Endothelial cell of umbilical vein (primary cell): ENCODE measurements around the gene WDFY2. TPM values are rescaled to one million over a fixed set of nuclear protein-coding genes. Genes with fewer than 3 reads are reported as not detected.

Source experiments
- BruUV-seq: library from RNA; stranded (reverse); fragments of 400-500 nt; replicated peaks from 2 replicates; lab custom pipeline; 2021; lab: Mats Ljungman, UMichigan
- CTCF ChIA-PET: fragments of 300-600, 350-600 bp; sonication (Branson Sonifier 250); formaldehyde crosslinking; loops from one replicate; lab custom pipeline; 2021; ENCODE audit warnings: antibody characterized with exemption, inconsistent platforms; lab: Charles Lee
- POLR2A ChIA-PET: fragments of 300-600, 350-600 bp; sonication (Branson Sonifier 250); formaldehyde crosslinking; loops from one replicate; lab custom pipeline; 2021; ENCODE audit warnings: antibody characterized with exemption, inconsistent platforms; lab: Charles Lee
- DNase-seq: peaks from one replicate; pipeline ENCODE4 v3.0.0-alpha.2; 2011; ENCODE audit warnings: low read depth, low spot score
- FAIRE-seq: peaks from 2 replicates; lab custom pipeline; 2011; peaks lifted over from hg19 to GRCh38; lab: Jason Lieb, UNC
- H2AFZ ChIP-seq: 2 replicates; pipeline ENCODE4 v1.6.0; 2012; ENCODE audit warnings: low read depth, low read length, control low read depth, inconsistent platforms
- H3K27ac ChIP-seq: 2 replicates; pipeline ENCODE4 v1.5.1; 2011; ENCODE audit warnings: low read depth, mild to moderate bottlenecking, control low read depth, low read length, moderate library complexity; ENCODE audit not compliant: insufficient read depth
- H3K27me3 ChIP-seq, 2 experiments: 2 replicates each; pipeline versions ENCODE4 v1.6.0 to v1.6.1; 2011; ENCODE audit warnings: low read length in 2 of 2, mixed read lengths in 1 of 2; ENCODE audit not compliant: control insufficient read depth in 2 of 2, insufficient read depth in 2 of 2
- H3K36me3 ChIP-seq, 2 experiments: 2 replicates in 1 of 2; 3 replicates in 1 of 2; pipeline ENCODE4 v1.5.1; 2011; ENCODE audit warnings: low read length in 2 of 2, mild to moderate bottlenecking in 1 of 2, moderate library complexity in 1 of 2; ENCODE audit not compliant: control insufficient read depth in 2 of 2, insufficient read depth in 2 of 2; ENCODE audit errors: extremely low read depth in 1 of 2
- H3K4me1 ChIP-seq: 3 replicates; pipeline ENCODE4 v1.5.1; 2011; ENCODE audit warnings: mild to moderate bottlenecking, low read length; ENCODE audit not compliant: control insufficient read depth, insufficient read depth; ENCODE audit errors: extremely low read depth
- H3K4me2 ChIP-seq: 2 replicates; pipeline ENCODE4 v1.6.1; 2011; ENCODE audit warnings: low read length, control low read depth, mixed read lengths; ENCODE audit not compliant: insufficient read depth
- H3K4me3 ChIP-seq, 3 experiments: fragments of 200-600 bp in 1 of 3; sonication (generic), shearing (Covaris generic) in 1 of 3; replicated peaks in 1 of 3; 2 replicates each; pipeline ENCODE4 v1.5.1; 2011 to 2016; ENCODE audit warnings: control low read depth in 3 of 3, low read length in 3 of 3, mild to moderate bottlenecking in 2 of 3, inconsistent platforms in 1 of 3, low read depth in 1 of 3, moderate library complexity in 1 of 3; ENCODE audit not compliant: insufficient read depth in 1 of 3
- H3K79me2 ChIP-seq: 2 replicates; pipeline ENCODE4 v1.6.0; 2012; ENCODE audit warnings: low read length, inconsistent platforms; ENCODE audit not compliant: control insufficient read depth, insufficient read depth
- H3K9ac ChIP-seq: replicated peaks from 2 replicates; pipeline ENCODE3; 2011; ENCODE audit warnings: low read length, control low read depth; ENCODE audit not compliant: insufficient read depth; ENCODE audit errors: extremely low read depth
- H3K9me1 ChIP-seq: replicated peaks from 3 replicates; pipeline ENCODE4 v1.6.0; 2011; ENCODE audit warnings: mild to moderate bottlenecking, low read length; ENCODE audit not compliant: control insufficient read depth, insufficient read depth; ENCODE audit errors: extremely low read depth
- H3K9me3 ChIP-seq: replicated peaks from 2 replicates; pipeline ENCODE4 v1.5.1; 2012; ENCODE audit warnings: low read length, inconsistent platforms; ENCODE audit not compliant: control insufficient read depth, insufficient read depth
- H4K20me1 ChIP-seq: replicated peaks from 2 replicates; pipeline ENCODE3; 2011; ENCODE audit warnings: mild to moderate bottlenecking, low read length; ENCODE audit not compliant: control insufficient read depth, insufficient read depth; ENCODE audit errors: extremely low read depth
- CTCF ChIP-seq, 2 donors: IDR thresholded peaks; 1 replicate in 1 of 2; 2 replicates in 1 of 2; pipeline ENCODE4 v1.5.1; 2011; ENCODE audit warnings: low read length in 2 of 2, mild to moderate bottlenecking in 2 of 2, moderate library complexity in 2 of 2, control low read depth in 1 of 2, inconsistent platforms in 1 of 2, low read depth in 1 of 2; ENCODE audit not compliant: insufficient read depth in 1 of 2; ENCODE audit errors: extremely low read depth in 1 of 2
- EZH2 ChIP-seq: IDR thresholded peaks from 2 replicates; pipeline ENCODE4 v1.6.1; 2012; ENCODE audit warnings: borderline replicate concordance, low read depth, mild to moderate bottlenecking, moderate library complexity, low read length, inconsistent platforms; ENCODE audit not compliant: severe bottlenecking
- FOS ChIP-seq: IDR thresholded peaks from 2 replicates; pipeline ENCODE4 v1.6.1; 2011; ENCODE audit warnings: mild to moderate bottlenecking, low read length, moderate library complexity, borderline replicate concordance; ENCODE audit not compliant: insufficient read depth
- POLR2A ChIP-seq: IDR thresholded peaks from 2 replicates; pipeline ENCODE4 v1.6.1; 2012; ENCODE audit warnings: low read depth, mild to moderate bottlenecking, control low read depth, low read length
- dilution Hi-C: fragments of 300-500 bp; cut with MboI; formaldehyde crosslinking; loops from one replicate; pipeline ENCODE4 v1.15.0; 2019; ENCODE audit warnings: low sequenced_read_pairs; ENCODE audit not compliant: extremely low pct_ligation_motif_present
- intact Hi-C: fragments of 100-400 bp; cut with micrococcal nuclease; formaldehyde crosslinking; loops from one replicate; pipeline ENCODE4 v1.10.0; 2022
- polyA plus RNA-seq, 4 experiments: library from polyadenylated mRNA; depleted of rRNA in 3 of 4; stranded (reverse) in 3 of 4; unstranded in 1 of 4; fragments of >200 nt; gene quantifications; 2 replicates each; pipeline versions ENCODE4 v1.2.1 to v1.2.3, GENCODE V29; 2011 to 2012; ENCODE audit warnings: missing spikeins in 1 of 4
- total RNA-seq: library from RNA; stranded (reverse); gene quantifications from 2 replicates; pipeline ENCODE4 v1.2.3, GENCODE V29; 2021

The WDFY2 gene
- total and polyA plus RNA-seq, 2 donors (not counting 3 experiments of a cell fraction or from before 2014, with no cell fraction given): 2.1 to 5.5 TPM

GRCh38 chr13:51724721-51725120 lies 140.5 kb downstream of the WDFY2 start:
- Histone ChIP-seq H3K9me1 (no peaks in the 10 kb centered on the region), H3K27ac (no peak overlapping the region), H3K4me2 (no peak overlapping the region), H3K36me3 (no peaks in the 10 kb centered on the region), H4K20me1 (no peaks in the 10 kb centered on the region), H3K27me3 (no peaks in the 10 kb centered on the region), H3K9me3 (no peaks in the 10 kb centered on the region), H2AFZ (no peak overlapping the region), H3K9ac (no peak overlapping the region), H3K79me2 (no peaks in the 10 kb centered on the region), H3K4me1 (no peaks in the 10 kb centered on the region), H3K4me3 (no peak overlapping the region)
- TF ChIP-seq FOS: no peak
- no peak for TF ChIP-seq POLR2A
- no peak for TF ChIP-seq EZH2
- TF ChIP-seq CTCF (IDR thresholded peaks at IDR 0.05; ENCODE audit: extremely low read depth in 1 of 2, insufficient read depth in 1 of 2, low read depth in 1 of 2, low read length in 2 of 2): no peak
- no peak for FAIRE-seq
- ChIA-PET POLR2A (no interaction called here), CTCF (interaction anchor here (0.6 to 0.7 kb wide), 2 partner anchors 18 to 412 kb away, joined by 3 read pairs; no protein-coding TSS in a partner anchor)
- intact Hi-C loops: loop anchor here (5.0 kb wide), 1 partner anchor 142 kb away; the partner anchor contains the start of gene WDFY2
- no TSS peak for BruUV-seq
- dilution Hi-C loops: no loop called here
- no peak for DNase-seq
